ENCODE results near the gene KCNQ1.

Gene KCNQ1

DNA sequence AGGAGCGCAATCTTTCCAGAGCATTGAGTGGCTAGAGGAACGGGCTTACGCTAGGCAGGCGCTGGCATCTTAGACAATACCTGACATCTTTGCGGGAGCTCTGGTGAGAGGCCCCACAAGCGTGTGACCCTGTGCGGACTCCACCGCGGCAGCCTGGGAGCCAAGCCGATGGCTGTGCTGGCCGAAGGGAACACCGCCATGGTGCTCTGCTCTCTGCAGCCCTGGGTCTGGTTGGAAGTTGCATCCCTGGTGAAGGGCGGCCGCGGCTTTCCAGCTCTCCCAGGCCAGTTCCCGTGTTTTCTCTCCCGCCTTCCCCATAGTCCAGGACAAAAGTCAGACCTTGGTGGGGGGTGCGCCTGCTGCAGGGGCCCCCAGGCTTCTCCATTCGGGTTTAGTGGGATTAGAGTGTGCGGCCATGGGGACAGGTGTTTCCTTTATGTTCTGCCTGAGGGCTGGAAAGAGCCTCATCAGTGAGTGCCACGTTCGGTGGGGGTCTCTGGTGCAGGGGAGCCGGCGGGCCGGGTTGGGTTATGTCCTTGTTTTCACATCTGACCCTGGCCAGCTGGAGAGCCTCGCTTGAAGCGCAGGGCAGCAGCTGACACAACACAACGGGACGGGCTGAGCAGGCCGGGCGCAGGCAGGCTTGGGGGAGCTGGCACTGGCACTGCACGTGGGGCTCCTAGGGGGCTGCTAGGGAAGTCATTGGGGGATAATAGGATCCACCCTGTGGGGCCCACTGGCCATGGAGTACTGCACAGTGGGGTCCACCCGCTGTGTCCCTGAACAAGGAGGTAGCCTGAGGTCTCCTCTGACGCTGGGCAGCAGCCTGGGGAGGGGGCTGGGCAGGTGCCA lies 94.8 kb downstream of the KCNQ1 start:
- DNase-seq: no peak

DNA sequence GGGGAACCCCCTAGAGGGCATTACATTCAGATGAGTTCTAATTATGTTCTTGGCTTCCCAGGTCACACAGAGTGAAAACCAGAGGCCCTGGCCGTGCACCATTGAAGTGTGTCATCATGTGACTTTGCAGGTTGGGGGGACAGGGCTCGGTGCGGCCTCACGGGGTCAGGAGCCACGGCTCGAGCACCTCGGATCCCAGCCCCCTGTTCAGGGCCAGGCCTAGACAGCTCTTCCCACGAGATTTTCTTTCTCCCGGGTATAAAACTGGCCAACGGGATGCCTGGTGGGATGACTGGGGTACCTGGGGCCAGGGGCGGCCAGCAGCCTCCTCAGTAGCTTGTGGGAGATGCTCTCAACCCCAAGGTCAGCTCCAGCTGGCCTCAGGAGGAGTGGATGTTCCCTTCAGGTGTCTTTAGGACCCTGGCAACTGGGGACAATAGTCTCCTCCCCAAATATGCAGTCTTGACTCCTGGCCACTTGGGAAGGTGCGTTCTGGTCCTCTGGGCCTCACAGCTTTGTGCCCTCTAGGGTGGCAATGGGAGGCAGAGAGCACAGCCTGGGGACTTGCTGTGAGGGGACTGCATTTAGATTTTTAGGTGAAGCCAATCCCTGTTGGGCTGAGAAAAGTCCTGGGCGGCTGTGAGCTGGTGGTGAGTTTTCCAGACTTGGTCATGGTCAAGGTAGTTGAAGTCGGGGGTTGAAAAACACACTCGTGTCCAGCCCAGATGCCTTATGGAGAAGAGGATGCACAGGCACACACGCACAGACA lies 95.6 kb downstream of the KCNQ1 start:
- DNase-seq: no peak

DNA sequence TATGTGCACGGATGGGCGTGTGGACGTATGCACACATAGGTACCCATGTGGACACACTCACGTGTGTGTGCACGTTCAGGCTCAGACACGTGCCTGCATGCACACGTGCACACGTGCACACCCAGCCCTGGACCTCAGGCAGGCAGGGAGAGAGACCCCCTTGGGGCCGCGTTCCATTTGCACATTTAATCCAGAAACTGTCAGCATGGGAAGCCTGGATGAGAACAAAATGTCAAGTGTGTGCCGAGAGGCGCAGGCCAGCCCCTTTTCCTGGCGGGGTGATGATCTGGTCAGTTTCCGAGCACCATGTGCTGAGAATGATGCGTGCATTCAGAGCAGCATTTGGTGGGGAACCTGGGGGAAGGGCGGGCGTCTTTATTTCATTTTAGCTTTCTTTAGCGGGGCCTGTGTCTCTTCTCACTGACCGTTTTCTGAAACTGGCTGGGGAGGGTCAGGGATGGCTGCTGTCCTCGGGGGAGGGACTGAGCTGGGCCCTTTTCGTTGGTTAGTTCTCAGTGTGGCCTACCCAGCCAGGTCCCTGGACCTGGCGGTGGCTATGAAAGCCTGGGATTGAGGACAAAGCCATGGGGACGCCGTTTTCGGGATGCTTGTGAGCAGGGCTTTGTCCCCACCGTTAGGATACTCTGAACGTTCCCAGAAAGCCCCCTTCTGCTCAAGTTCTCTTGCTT lies 96.3 kb downstream of the KCNQ1 start:
- DNase-seq: no peak

DNA sequence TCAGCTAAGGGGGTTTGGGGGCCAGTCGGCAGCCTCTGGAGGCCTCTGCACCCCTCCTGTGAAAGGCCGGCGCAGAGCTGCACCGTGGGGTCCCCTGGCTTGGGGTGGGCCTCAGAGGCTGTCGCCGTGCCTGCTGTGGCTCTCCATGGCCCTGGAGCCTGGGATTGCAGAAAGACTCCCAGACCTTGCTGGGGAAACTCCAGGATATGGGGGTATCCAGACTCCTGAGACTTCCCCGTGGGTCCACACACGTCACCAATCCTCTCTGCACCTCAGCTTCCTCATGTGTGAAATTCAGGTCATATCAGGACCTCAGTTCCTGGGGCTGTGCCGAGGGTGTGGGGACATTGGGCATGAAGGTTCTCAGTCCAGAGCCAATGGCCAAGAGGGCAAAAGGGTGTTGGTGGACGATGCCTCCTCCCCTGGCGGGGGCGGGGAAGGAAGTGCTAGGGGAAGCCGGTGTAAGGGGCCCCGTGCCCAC lies 97.1 kb downstream of the KCNQ1 start:
- DNase-seq: no peak

DNA sequence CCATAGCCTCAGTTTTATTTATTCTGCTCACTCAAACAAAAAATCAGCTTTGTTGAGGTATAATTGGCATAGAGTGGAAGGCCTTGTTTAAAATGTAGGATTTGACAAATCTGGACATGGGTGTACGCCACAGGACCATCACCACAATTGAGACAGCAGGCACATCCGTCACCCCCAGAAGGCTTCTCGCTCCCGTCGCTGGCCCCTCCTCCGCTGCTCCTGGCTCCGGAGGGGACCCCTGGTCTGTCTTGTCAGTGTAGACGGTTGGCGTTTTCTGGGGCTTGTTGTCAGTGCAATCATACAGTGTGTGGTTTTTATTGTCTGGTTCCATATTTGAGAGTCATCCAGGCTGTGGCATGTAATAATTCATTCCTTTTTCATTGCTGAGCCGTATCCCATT lies 97.6 kb downstream of the KCNQ1 start:
- no peak for DNase-seq

DNA sequence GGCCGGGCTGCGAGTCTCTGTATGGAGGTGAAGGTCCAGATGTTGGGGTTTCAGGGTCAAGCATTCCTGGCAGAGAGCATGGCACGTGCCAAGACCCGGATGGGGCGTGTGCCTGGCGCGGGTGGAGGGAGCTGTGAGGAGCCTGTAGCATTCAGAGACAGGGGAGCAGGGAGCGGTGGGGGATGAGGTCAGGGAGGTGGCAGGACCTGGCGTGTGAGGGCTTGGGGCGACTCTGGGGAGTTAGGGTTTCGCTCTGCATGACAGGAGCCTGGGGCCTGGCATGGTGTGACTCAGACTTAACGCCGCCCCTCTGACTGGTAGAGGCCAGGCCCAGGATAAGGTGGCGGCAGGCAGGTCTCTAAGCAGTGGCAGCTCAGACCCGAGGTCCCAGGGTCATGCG lies 103.0 kb downstream of the KCNQ1 start:
- DNase-seq: no peak

DNA sequence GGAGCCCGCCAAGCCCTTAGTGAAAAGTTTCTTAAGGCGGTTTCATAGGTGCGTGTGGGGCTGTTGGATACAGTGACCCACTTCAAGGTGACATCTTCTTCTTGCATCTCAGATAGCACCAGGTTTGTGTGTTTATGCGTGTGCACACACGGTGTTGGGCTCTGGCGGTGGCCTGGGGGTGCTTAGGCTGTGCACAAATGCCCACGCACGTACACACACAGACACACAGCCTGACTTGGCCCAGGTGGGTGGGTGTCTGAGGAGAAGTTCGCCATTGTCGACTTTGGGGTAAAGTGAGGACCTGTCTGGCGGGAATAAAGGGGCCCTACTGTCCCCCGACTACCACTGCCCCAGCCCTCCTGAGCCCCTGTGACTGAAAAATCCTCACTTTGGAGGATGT lies 103.8 kb downstream of the KCNQ1 start:
- no peak for DNase-seq

DNA sequence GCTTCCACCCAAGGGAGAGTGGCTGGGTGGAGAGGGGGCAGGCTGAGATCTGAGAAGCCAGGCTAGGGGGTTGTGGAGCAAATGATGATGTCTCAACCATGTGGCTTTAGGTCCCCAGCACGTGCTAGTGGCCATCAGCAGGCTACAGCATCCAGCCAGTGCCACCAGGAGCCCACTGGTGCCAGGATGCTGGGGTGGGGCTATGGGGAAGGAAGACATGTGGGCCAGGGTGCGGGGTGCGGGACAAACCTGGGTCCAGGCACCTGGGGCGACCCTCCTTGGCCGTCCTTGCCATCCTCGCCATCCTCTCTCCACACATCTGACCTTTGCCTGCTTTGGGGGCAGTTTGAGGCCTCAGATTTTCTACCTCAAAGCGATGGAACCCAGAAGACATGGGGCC lies 104.3 kb downstream of the KCNQ1 start:
- DNase-seq: no peak

DNA sequence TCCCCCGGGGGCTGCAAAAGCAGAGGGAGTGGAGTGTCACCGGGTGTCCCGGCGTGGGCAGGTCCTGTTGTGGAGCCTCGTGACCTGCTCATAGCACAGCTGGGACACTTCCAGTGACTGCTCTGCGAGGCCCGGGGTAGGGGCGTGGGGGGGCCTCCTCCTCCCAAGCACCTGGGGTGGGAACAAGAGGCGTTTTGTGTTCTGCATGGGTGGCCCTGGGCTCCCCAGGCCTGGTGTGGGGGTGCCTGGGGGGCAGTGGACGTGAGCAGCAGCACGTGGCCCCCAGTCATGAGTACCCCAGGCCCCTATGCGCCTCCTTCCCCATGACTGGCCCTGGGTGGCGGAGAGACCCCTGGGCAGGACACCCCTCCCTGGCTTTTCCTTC lies 104.7 kb downstream of the KCNQ1 start:
- DNase-seq: no peak

DNA sequence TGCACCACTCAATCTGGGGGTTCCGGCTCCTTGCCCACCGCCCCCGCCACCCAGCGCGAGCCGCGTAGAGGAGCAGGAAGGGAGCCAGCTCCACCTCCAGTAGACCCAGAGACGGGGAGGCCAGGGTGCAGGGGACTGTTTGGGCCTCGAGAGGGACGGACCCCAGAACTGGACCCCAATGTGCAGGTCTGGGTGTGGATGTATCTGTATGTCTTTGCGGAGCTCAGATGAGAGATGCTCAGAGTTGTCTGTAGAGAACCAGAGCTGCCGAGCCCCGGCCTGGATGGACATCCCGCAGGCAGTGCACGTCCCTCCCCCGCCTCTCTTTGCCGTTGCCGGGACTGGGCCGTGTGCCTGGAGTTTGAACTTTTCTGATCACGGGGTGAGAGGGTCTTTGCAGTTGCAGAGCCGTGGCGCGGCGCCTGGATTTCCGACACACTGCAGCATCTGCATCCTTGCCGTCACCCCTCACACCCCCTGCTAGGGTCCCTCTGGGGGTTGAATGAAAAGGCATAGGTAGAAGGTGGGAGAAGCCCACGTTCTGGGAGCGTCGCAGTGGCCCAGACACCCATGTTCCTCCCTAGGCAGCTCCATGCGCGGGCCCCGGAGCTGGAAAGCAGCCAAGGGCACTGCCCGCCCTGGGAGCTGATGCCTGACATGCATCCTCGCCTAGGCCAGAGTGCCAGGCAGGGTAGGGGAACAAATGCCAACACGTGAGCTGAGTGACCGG lies 105.2 kb downstream of the KCNQ1 start:
- DNase-seq: no peak

DNA sequence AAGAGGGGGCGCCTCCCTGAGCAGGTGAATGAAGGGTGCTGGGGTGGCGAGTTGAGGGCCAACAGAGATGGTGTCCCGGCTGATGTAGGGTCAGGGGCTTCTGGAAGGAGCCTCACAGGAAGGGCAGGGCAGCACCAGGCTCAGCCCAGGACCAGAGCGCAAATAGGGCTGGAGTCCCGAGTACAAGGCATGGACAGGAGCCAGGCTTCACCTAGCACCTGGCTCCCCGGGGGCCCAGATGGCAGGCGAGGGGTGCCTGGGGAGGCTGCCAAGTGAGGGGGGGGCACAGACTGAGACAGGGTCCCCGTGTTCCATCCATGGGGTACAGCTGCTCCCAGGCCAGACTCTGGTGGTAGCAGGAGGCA lies 105.8 kb downstream of the KCNQ1 start:
- no peak for DNase-seq

DNA sequence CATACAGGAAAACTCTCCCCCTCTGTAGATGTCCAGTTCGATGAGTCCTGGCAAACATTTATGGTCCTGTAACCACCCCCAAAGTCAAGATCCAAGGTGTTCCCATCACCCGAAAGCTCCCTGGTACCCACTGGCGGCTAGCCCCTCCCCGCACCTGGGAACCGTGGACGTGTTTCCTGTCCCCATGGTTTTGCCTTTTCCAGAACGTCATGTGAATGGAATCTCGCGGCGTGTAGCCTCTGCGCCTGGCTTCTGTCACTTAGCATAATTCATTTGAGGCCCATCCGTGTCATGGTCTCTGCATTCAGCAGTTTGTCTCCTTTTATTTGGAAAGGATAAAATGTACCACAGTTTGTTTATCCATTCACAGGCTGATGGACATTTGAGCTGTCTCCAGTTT lies 106.3 kb downstream of the KCNQ1 start:
- DNase-seq: no peak

DNA sequence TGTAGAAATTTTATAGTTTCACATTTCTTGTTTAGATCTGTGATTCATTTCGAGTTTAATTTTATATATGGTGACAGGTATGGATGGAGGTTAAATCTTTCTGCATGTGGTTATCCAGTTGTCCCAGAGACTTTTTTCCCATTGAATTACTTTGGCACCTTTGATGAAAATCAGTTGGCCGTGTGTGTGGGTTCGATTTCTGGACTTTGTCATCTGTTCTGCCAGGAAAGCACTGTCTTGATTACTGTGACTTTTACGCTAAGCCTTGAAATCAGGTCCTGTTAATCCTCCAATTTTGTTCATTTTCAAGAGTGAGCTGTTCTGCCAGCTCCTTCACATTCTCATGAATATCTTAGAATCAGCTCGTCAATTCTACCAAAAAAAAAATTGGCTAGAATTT lies 107.4 kb downstream of the KCNQ1 start:
- no peak for DNase-seq

DNA sequence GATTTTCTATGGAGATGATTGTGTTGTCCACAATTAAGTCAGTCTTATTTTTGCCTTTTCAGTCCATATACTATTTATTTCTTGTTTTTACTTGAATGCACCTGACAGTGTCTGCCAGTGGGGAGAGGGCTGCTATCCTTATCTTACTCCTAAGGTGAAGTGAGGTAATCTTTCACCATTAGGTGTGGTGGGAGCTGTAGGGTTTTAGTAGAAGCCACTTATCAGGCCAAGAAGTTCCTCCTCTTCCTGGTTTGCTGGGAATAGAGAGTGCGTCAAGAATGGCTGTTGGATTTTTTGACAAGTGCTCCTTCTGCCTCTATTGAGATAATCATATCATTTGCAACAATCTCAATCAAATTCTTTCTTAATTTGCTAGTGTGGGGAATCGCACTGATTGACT lies 108.4 kb downstream of the KCNQ1 start:
- DNase-seq: no peak

DNA sequence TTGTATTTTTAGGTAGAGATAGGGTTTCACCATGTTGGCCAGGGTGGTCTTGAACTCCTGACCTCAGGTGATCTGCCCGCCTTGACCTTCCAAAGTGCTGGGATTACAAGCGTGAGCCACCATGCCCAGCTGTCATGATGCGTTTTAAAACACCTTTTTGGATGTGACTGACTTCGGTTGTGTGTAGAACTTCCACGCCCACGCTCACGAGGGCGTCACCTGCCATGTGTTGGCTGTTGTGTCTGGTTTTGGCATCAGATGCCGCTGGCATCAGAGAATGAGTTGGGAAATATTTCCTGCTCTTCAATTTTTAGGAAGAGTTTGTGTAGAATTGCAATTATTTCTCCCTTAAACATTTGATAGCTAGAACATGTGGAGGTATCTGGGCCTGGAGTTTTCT lies 109.1 kb downstream of the KCNQ1 start:
- no peak for DNase-seq

DNA sequence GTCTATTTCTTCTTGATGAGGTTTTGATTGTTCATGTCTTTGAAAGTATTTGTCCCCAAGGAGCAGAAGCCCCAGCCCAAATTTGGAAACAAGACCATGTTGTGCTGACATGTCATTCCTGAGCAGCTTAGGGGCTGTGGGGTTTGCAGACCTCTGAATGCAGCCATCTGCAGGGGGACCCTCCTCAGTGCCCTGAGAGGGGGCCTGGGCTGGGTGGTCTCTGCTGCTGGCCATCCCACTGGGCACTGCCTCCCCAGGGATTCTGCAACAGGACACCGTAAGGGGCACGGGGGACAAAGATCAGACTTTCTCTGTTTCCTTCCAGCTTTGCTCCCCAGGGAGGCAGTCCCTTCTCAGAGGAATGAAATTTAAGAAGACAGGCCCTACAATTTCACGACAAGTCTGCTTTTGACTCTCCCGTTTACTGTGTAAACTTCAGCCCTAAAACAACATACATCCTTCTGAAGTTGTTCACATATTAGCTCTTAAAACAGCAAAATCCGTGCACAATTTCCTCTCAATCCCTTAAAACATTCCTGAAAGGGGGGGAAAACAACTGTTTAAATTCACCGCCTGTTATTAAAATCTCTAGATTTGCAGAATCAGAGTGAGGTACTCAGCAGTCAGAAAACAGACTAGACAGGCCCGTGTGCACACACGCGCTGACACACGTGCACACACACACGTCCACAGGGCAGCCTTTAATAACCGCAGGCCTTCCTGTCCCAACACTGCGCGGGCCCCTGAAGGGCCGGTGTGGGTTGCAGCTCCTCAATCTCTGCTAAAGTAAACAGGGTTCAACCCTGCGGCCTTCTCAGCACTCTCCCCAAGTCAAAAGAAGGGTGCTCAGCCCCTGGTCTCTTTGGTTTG lies 109.8 kb downstream of the KCNQ1 start:
- no peak for DNase-seq

DNA sequence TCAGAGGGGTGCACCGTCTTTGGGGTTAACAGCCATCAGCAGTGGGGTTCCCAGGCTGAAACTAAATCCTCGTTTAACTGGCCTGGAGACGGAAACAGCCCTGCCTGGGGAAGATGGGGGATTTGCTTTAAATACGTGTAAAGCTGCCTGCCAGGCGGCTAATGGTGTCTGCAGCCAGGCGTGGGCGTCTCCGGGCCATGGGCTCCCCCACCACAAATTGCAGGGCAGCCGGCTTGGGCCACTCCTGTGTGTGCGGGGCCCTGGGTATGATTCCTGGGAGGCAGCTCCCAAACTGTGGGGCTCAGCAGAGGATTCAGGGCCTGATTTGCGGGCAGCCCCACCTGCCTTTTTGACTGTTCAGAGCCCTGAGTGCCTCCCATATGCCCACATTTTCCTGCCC lies 110.5 kb downstream of the KCNQ1 start:
- DNase-seq: no peak

DNA sequence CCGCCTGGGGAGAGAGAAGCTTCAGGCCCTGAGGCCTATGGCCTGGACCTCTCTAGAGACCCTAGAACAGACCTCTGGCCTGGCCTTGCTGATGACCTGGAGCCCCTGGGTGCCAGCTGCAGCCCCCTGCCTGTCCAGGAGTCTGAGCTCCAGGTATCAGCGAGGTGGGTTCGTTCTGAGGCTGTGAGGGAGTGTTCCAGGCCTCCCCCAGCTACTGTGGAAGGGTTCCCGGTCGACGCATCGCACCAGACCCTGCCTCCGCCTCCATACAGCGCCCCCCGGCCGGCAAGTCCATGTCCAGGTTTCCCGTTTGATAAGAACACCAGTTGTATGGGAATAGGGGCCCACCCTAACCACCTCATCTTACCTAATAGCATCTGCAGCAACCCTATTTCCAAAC lies 111.1 kb downstream of the KCNQ1 start:
- no peak for DNase-seq

DNA sequence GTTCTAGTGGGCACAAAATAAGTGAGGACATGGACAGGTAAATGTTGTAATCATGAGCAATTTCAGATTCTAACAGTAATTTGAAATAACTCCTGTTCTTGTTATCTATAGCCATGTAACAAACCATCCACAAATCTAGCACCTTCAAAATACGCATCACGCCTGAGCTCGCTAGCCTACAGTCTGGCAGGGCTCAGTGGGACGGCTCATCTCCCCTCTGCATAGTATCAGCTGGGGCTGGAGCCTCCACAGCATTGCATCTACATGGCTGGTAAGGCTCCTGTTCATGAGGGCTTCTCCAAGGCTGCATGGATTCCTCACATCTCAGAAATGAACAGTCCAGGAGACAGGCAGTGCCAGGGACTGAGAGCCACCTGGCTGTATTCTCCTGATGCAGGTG lies 112.6 kb downstream of the KCNQ1 start:
- DNase-seq: no peak

DNA sequence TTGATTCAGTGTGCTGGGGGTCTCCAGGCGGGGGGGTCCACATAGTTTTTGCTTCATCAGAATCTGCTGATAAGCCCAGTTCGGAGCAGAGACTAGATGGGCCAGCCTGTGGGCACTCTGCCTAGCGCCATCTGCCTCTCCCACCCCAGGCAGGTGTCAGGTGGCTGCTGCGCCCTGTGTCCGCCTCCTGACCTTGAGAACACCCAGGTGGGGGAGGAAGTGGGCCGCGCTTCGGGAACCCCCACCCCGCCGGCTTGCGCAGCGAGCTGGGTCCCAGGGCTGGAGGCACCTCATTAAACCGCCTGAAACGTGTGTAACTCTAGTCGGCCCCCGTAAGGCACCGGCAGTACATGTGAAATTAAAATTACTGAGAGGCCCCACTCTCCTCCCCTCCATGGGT lies 113.6 kb downstream of the KCNQ1 start:
- DNase-seq: no peak

DNA sequence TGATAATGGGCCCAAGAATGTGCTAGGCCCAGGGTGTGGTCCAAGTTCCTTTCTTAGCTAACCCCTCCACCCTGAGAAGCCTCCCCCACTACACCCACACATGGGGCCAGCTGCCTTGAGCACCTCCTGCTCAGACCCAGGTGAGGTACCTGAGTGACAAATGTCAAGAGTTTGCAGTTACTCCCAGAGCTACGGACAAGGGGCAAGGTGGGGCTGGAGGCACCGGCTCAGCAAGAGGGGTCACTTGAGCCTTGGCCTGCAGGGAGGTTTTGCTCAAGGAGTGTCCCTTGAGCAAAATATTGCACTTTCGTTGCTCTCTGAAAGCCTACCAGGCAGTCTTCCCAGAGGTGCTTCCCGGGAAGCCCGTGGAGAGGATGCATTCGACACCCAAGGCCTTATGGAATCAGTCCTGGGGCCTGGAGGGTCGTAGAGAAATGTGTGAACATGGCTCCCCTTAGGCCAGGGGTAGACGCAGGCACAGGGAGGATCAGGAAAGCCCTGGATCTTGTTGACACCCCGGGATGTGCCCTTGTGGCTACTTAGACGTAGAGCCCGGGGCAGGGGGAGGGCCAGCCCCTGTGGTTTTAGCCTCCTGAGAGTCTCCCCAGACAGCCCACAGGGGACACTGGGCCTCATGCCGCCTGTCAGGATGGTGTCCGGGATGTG lies 114.2 kb downstream of the KCNQ1 start:
- DNase-seq: no peak
